OCI-LY1 (cell line): Measurements from ENCODE around the gene RNF44.
"Not testable (repeated sequence)": the region's sequence is repeated elsewhere in the genome, so short reads cannot be mapped to it uniquely, and the experiment has no call there.

Source experiments
- H2AFZ ChIP-seq: fragments of 200-600 bp; sonication (generic), shearing (Covaris generic); 2 replicates; pipeline ENCODE4 v1.6.0; 2014; ENCODE audit warnings: antibody characterized with exemption, mild to moderate bottlenecking, low read length
- H3F3A ChIP-seq: fragments of 200-600 bp; sonication (generic), shearing (Covaris generic); 2 replicates; pipeline ENCODE4 v1.6.0; 2014; ENCODE audit warnings: mild to moderate bottlenecking, antibody characterized with exemption, low read length, moderate library complexity; ENCODE audit not compliant: insufficient read depth
- H3K27ac ChIP-seq: fragments of 200-600 bp; sonication (generic); 2 replicates; pipeline ENCODE4 v1.5.1; 2014; ENCODE audit warnings: low read length, mixed run types, mild to moderate bottlenecking, low read depth; ENCODE audit not compliant: poor library complexity, severe bottlenecking
- H3K27me3 ChIP-seq: fragments of 200-600 bp; sonication (generic); 2 replicates; pipeline ENCODE4 v1.6.0; 2014; ENCODE audit warnings: antibody characterized with exemption, mild to moderate bottlenecking, low read length, moderate library complexity; ENCODE audit not compliant: insufficient read depth
- H3K36me3 ChIP-seq: fragments of 200-600 bp; sonication (generic); 2 replicates; pipeline ENCODE4 v1.6.1; 2014; ENCODE audit warnings: mild to moderate bottlenecking, antibody characterized with exemption, low read length, moderate library complexity, mixed read lengths; ENCODE audit not compliant: insufficient read depth
- H3K4me1 ChIP-seq: fragments of 200-600 bp; sonication (generic); 2 replicates; pipeline ENCODE4 v1.5.1; 2014; ENCODE audit warnings: mild to moderate bottlenecking, low read length, moderate library complexity; ENCODE audit not compliant: insufficient read depth, severe bottlenecking
- H3K4me2 ChIP-seq: fragments of 200-600 bp; sonication (generic), shearing (Covaris generic); 2 replicates; pipeline ENCODE4 v1.6.1; 2014; ENCODE audit warnings: low read length
- H3K4me3 ChIP-seq: fragments of 200-600 bp; sonication (generic); 2 replicates; pipeline ENCODE4 v1.5.1; 2014; ENCODE audit warnings: low read length, low read depth, mild to moderate bottlenecking, mixed read lengths; ENCODE audit not compliant: poor library complexity, severe bottlenecking
- H3K79me2 ChIP-seq: fragments of 200-600 bp; shearing (Covaris generic); 2 replicates; pipeline ENCODE4 v1.6.1; 2016; ENCODE audit warnings: mixed run types, low read length, mixed read lengths; ENCODE audit not compliant: insufficient read depth
- H3K9ac ChIP-seq: fragments of 200-600 bp; sonication (generic), shearing (Covaris generic); 2 replicates; pipeline ENCODE4 v1.6.1; 2014; ENCODE audit warnings: mild to moderate bottlenecking, low read length, mixed read lengths
- H3K9me2 ChIP-seq: fragments of 200-600 bp; sonication (generic), shearing (Covaris generic); 2 replicates; pipeline ENCODE4 v1.6.1; 2014; ENCODE audit warnings: low read depth, mild to moderate bottlenecking, low read length, mixed read lengths
- H3K9me3 ChIP-seq: fragments of 200-600 bp; shearing (Covaris generic); 2 replicates; pipeline ENCODE4 v1.6.1; 2014; ENCODE audit warnings: low read length, mixed read lengths
- H4K20me1 ChIP-seq: fragments of 200-600 bp; sonication (generic), shearing (Covaris generic); 2 replicates; pipeline ENCODE4 v1.6.0; 2016; ENCODE audit warnings: mild to moderate bottlenecking, low read length; ENCODE audit not compliant: insufficient read depth
- CTCF ChIP-seq: fragments of 200-600 bp; sonication (generic), shearing (Covaris generic); IDR thresholded peaks from 2 replicates; pipeline ENCODE4 v1.5.1; 2017; ENCODE audit warnings: mild to moderate bottlenecking, antibody characterized with exemption, low read length, moderate library complexity, mixed read lengths
- EZH2 ChIP-seq: fragments of 200-600 bp; sonication (generic), shearing (Covaris generic); IDR thresholded peaks from 2 replicates; pipeline ENCODE4 v1.8.0; 2017; ENCODE audit warnings: borderline replicate concordance, mixed run types, mild to moderate bottlenecking, antibody characterized with exemption, low read length, moderate library complexity, mixed read lengths

Gene RNF44

GRCh38 chr5:176557846-176558245 is 20.6 kb upstream of the RNF44 start:
- no peaks in the 10 kb centered on the region for H3K36me3 ChIP-seq
- no peaks in the 10 kb centered on the region for H4K20me1 ChIP-seq
- no peak for TF ChIP-seq EZH2
- no peak for TF ChIP-seq CTCF
- H3K9ac ChIP-seq: no peak overlapping the region
- H2AFZ ChIP-seq: no peak overlapping the region
- H3K4me3 ChIP-seq: no peak overlapping the region
- H3K4me1 ChIP-seq: peaks cover 7% of the 10 kb centered on the region
- no peaks in the 10 kb centered on the region for H3K9me2 ChIP-seq
- H3K4me2 ChIP-seq: no peak overlapping the region
- no peak overlapping the region for H3K27ac ChIP-seq
- H3K27me3 ChIP-seq: peaks cover 6% of the 10 kb centered on the region; the same call in 1 of the 2 replicates
- no peaks in the 10 kb centered on the region for H3K79me2 ChIP-seq
- no peaks in the 10 kb centered on the region for H3F3A ChIP-seq
- no peaks in the 10 kb centered on the region for H3K9me3 ChIP-seq

GRCh38 chr5:176553260-176554085 is 16.3 kb upstream of the RNF44 start:
- Histone ChIP-seq H3K9me3 (no peaks in the 10 kb centered on the region), H3K4me3 (no peak overlapping the region), H3K4me2 (no peak overlapping the region), H3K27me3 (no peaks in the 10 kb centered on the region; the same call in 1 of the 2 replicates), H3K79me2 (no peaks in the 10 kb centered on the region), H3K27ac (no peak overlapping the region), H3K36me3 (no peaks in the 10 kb centered on the region), H2AFZ (no peak overlapping the region), H3K4me1 (peaks cover 7% of the 10 kb centered on the region), H4K20me1 (no peaks in the 10 kb centered on the region), H3K9me2 (no peaks in the 10 kb centered on the region), H3K9ac (no peak overlapping the region), H3F3A (no peaks in the 10 kb centered on the region)
- no peak for TF ChIP-seq CTCF
- TF ChIP-seq EZH2: no peak

- TF ChIP-seq CTCF (no peak), EZH2 (no peak)
- Histone ChIP-seq H3F3A (no peaks in the 10 kb centered on the region), H3K27ac (no peak overlapping the region)
Observed at GRCh38 chr5:176552332-176552869, 15.2 kb upstream of the RNF44 start.

GRCh38 chr5:176550937-176551336 is 13.7 kb upstream of the RNF44 start:
- H3K79me2 ChIP-seq, H2AFZ ChIP-seq, H3K27ac ChIP-seq, H3K36me3 ChIP-seq, H3K4me1 ChIP-seq, H3K9me3 ChIP-seq, H4K20me1 ChIP-seq, H3K4me3 ChIP-seq, H3K4me2 ChIP-seq, H3F3A ChIP-seq, H3K9me2 ChIP-seq, H3K9ac ChIP-seq, H3K27me3 ChIP-seq: not testable (repeated sequence)

More at GRCh38 chr5:176552332-176552869, 15.2 kb upstream of the RNF44 start:
- H3K4me2 ChIP-seq: no peak overlapping the region
- H3K79me2 ChIP-seq: no peaks in the 10 kb centered on the region
- H3K36me3 ChIP-seq: no peaks in the 10 kb centered on the region
- H4K20me1 ChIP-seq: no peaks in the 10 kb centered on the region
- no peaks in the 10 kb centered on the region; the same call in 1 of the 2 replicates for H3K27me3 ChIP-seq
- H2AFZ ChIP-seq: no peak overlapping the region
- peaks cover 7% of the 10 kb centered on the region for H3K4me1 ChIP-seq
- H3K9me2 ChIP-seq: no peaks in the 10 kb centered on the region
- no peaks in the 10 kb centered on the region for H3K9me3 ChIP-seq
- H3K9ac ChIP-seq: no peak overlapping the region
- no peak overlapping the region for H3K4me3 ChIP-seq
